GM19452 (cell line): ENCODE results near the gene RDH16.
"Not testable (repeated sequence)": the region's sequence is repeated elsewhere in the genome, so short reads cannot be mapped to it uniquely, and the experiment has no call there.

ENCODE experiments used
- ATAC-seq: cut with Tn5 transposase; IDR thresholded peaks from one replicate; pipeline ENCODE4 v1.9.1; 2021; ENCODE audit not compliant: unreplicated experiment

RDH16 gene

GRCh38 chr12:56989861-56990610 lies 32.6 kb upstream of the RDH16 start:
- no peak for ATAC-seq

DNA sequence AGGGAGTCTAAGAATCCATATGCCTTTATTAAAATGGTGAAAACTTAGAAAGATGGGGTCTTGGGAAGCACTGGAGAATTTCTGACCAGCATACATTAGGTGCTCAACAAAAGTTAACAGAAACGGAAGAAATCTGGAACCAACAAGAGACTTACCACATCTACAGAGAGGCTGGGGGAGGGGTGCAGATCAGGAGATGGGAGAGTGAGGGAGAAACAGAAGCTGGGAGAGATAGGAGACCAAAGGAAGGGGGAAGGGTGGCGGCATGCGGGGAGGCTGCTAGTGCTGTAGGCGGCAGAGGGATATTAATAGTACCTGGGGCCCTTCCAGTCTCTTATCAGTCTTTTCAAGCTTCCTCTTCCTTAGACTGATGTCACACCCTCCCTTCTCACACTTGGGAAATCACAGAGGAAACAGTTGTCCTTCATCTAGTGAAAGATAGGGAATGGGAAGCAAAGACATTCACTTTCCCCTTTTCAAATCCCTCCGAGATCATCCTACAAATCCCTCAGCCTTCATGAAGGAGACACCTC lies 30.9 kb upstream of the RDH16 start:
- no peak for ATAC-seq

GRCh38 chr12:56987551-56988053 lies 30.2 kb upstream of the RDH16 start:
- no peak for ATAC-seq

DNA sequence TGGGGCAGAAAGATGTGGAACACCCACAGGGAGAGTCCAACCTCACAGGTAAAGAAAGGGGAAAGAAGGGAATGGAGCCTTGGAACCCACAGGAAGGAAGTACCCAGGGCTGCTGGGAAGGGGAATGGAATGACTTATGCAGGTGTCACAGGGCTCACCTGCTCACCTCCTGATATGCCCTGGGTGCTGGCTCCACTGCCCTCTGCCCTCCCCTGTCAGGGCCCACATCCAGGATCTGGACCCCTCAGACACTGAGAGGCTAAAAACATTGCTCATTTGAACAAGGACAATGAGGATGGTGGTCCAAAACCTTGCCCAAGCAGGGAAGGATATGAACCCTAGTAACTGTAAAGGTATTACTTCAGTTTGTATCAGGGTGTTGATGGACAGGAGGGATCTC lies 29.6 kb upstream of the RDH16 start:
- ATAC-seq: no peak

- ATAC-seq: not testable (repeated sequence)
Observed at GRCh38 chr12:56985714-56986113, 28.3 kb upstream of the RDH16 start.

- no peak for ATAC-seq
Observed at GRCh38 chr12:56983386-56983785, 26.0 kb upstream of the RDH16 start.

DNA sequence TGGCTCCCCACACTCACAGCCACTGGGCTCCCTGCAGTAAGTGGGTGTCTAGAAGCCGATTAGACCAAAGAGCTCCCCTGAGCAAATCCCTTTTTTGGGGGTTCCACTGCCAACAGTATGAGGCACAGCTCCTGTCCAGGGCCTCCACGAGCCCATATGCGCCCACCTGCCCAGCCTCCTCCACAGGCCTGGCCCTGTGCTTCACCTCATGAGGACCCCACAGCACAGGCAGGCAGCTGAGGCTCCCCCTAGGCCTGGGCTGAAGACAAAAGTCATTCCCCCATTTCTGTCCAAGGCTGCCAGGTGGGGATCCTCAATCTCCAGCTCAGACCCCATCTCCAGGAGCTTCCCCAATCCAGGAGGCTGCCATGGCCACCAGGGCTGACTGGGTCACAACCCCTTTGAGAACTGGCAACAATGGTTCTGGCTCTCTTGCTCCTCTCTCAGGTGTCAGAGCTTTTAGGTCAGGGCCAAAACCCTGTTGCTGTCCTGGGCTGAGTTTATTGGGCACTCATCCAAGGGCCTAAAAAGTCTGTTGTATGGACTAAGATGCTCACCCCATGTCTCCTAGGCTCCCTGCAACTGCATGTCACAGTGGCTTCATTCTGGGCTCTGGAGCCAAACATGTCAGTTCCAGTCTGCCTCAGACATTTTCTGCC lies 25.3 kb upstream of the RDH16 start:
- not testable (repeated sequence) for ATAC-seq

GRCh38 chr12:56980941-56981530 lies 23.6 kb upstream of the RDH16 start:
- ATAC-seq: no peak

GRCh38 chr12:56980268-56980667 lies 22.9 kb upstream of the RDH16 start:
- no peak for ATAC-seq

- ATAC-seq: no peak
Observed at GRCh38 chr12:56979628-56980027, 22.2 kb upstream of the RDH16 start.

GRCh38 chr12:56978397-56979138 lies 21.2 kb upstream of the RDH16 start:
- ATAC-seq: no peak

GRCh38 chr12:56977361-56977760 lies 20.0 kb upstream of the RDH16 start:
- ATAC-seq: not testable (repeated sequence)

DNA sequence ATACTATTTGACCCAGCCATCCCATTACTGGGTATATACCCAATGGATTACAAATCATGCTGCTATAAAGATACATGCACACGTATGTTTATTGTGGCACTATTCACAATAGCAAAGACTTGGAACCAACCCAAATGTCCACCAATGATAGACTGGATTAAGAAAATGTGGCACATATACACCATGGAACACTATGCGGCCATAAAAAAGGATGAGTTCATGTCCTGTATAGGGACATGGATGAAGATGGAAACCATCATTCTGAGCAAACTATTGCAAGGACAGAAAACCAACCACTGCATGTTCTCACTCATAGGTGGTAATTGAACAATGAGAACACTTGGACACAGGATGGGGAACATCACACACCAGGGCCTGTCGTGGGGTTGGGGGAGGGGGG lies 16.8 kb upstream of the RDH16 start:
- ATAC-seq: not testable (repeated sequence)

DNA sequence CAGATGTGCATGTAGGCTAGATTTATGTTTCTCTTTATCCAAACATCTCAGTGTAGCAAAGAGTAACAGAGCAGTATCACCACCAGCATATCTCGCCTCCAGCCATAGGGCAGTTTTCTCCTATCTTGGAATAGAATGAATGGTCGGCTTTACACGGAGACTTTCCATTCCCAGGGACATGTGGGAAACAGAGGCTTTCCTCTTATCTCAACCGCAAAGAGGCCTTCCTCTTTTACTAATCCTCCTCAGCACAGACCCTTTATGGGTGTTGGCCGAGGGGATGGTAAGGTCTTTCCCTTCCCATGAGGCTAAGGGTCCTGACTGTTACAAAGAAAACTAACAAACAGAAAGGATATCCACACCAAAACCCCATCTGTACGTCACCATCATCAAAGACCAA lies 11.5 kb upstream of the RDH16 start:
- not testable (repeated sequence) for ATAC-seq

DNA sequence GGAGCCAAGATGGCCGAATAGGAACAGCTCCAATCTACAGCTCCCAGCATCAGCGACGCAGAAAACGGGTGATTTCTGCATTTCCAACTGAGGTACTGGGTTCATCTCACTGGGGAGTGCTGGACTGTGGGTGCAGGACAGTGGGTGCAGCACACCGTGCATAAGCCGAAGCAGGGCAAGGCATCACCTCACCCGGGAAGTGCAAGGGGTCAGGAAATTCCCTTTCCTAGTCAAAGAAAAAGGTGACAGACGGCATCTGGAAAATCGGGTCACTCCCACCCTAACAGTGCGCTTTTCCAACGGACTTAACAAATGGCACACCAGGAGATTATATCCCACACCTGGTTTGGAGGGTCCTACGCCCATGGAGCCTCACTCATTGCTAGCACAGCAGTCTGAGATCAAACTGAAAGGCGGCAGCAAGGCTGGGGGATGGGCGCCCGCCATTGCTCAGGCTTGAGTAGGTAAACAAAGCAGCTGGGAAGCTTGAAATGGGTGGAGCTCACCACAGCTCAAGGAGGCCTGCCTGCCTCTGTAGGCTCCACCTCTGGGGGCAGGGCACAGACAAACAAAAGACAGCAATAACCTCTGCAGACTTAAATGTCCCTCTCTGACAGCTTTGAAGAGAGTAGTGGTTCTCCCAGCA lies 8.7 kb upstream of the RDH16 start:
- ATAC-seq: not testable (repeated sequence)

GRCh38 chr12:56965124-56965523 lies 7.7 kb upstream of the RDH16 start:
- ATAC-seq: not testable (repeated sequence)

DNA sequence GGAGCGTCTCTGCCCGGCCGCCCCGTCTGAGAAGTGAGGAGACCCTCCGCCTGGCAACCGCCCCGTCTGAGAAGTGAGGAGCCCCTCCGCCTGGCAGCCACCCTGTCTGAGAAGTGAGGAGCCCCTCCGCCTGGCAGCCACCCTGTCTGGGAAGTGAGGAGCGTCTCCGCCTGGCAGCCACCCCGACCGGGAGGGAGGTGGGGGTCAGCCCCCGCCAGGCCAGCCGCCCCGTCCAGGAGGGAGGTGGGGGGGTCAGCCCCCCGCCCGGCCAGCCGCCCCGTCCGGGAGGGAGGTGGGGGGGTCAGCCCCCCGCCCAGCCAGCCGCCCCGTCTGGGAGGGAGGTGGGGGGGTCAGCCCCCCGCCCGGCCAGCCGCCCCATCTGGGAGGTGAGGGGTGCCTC lies 6.1 kb upstream of the RDH16 start:
- ATAC-seq: not testable (repeated sequence)

DNA sequence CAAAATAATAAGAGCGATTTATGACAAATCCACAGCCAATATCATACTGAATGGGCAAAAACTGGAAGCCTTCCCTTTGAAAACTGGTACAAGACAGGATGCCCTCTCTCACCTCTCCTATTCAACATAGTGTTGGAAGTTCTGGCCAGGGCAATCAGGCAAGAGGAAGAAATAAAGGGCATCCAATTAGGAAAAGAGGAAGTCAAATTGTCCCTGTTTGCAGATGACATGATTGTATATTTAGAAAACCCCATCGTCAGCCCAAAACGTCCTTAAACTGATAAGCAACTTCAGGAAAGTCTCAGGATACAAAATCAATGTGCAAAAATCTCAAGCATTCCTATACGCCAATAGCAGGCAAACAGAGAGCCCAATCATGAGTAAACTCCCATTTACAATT lies 4.8 kb upstream of the RDH16 start:
- not testable (repeated sequence) for ATAC-seq

DNA sequence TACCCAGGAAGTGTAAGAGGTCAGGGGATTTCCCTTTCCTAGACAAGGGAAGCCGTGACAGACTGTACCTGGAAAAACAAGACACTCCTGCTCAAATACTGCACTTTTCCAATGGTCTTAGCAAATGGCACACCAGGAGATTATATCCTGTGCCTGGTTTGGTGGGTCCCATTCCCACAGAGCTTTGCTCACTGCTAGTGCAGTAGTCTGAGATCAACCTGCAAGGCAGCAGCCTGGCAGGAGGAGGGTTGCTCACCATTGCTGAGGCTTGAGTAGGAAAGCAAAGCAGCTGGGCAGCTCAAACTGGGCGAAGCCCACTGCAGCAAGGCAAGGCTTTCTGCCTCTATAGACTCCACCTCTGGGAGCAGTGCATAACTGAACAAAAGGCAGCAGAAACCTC lies 1.0 kb upstream of the RDH16 start:
- ATAC-seq: no peak

DNA sequence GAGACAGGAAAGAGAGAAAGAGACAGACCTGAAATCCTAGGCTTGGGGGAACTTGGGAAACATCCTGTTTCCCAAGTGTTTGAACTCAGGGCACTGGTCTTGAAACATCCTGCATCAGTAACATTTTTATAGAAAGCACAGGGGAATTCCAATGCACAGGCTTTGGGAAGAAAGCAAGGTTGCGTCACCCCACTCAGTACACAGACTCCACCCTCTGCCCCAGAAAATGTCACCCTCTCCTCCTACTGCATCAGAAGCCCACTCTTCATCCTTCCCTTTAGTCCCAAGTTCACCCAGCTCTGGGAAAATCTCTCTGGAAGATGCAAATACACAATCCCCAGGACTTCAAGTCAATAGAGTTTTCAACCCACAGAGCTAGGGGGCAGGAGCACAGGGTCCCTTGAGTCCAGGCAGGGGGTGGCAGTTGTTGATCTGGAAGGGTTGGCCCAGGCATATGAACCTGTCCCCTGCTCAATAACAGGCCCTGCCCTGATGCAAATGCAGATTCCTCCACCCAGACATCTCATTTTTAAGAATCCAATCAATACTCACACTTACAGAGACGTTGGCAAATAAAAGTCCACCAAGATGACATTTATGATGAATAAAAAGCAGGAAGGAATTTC lies 1.7 kb downstream of the RDH16 start:
- ATAC-seq: no peak
